Neural cell (in vitro differentiated cells): ENCODE data around the gene HORMAD2. TPM values are rescaled to one million over a fixed set of nuclear protein-coding genes. Genes with fewer than 3 reads are reported as not detected.

Experiments
- H2AFZ ChIP-seq: fragments of 200-600, 300-800 bp; sonication (generic), shearing (Covaris generic); 2 replicates; pipeline ENCODE4 v1.6.0; 2014; ENCODE audit warnings: low read depth, mild to moderate bottlenecking, antibody characterized with exemption, low read length, moderate library complexity
- H3F3A ChIP-seq: fragments of 200-600 bp; shearing (Covaris generic); 2 replicates; pipeline ENCODE4 v1.6.1; 2016; ENCODE audit warnings: mild to moderate bottlenecking, moderate library complexity, mixed read lengths, antibody characterized with exemption, low read length; ENCODE audit not compliant: insufficient read depth, poor library complexity, severe bottlenecking
- H3K27ac ChIP-seq: fragments of 200-600, 300-800 bp; sonication (generic), shearing (Covaris generic); 2 replicates; pipeline ENCODE4 v1.5.1; 2014; ENCODE audit warnings: mild to moderate bottlenecking, low read length, moderate library complexity
- H3K27me3 ChIP-seq: fragments of 300-800, 200-600 bp; sonication (generic), shearing (Covaris generic); 2 replicates; pipeline ENCODE4 v1.6.0; 2014; ENCODE audit warnings: mild to moderate bottlenecking, low read depth, low read length, moderate library complexity; ENCODE audit not compliant: insufficient read depth
- H3K36me3 ChIP-seq: fragments of 300-800, 200-600 bp; sonication (generic), shearing (Covaris generic); 2 replicates; pipeline ENCODE4 v1.5.1; 2014; ENCODE audit warnings: mild to moderate bottlenecking, antibody characterized with exemption, low read length, moderate library complexity; ENCODE audit not compliant: insufficient read depth
- H3K4me2 ChIP-seq: fragments of 300-800, 200-600 bp; sonication (generic), shearing (Covaris generic); 2 replicates; pipeline ENCODE4 v1.6.0; 2014; ENCODE audit warnings: mild to moderate bottlenecking, low read length
- H3K4me3 ChIP-seq: fragments of 300-800, 200-600 bp; sonication (generic), shearing (Covaris generic); 2 replicates; pipeline ENCODE4 v1.5.1; 2014; ENCODE audit warnings: mild to moderate bottlenecking, low read length, moderate library complexity
- H3K79me2 ChIP-seq: fragments of 200-600 bp; shearing (Covaris generic); replicated peaks from 2 replicates; pipeline ENCODE4 v1.6.0; 2014; ENCODE audit warnings: mild to moderate bottlenecking, low read length, moderate library complexity; ENCODE audit not compliant: insufficient read depth
- H3K9ac ChIP-seq: fragments of 300-800, 200-600 bp; sonication (generic), shearing (Covaris generic); 2 replicates; pipeline ENCODE4 v1.6.1; 2016; ENCODE audit warnings: mild to moderate bottlenecking, low read length, mixed read lengths
- H3K9me2 ChIP-seq: fragments of 200-600 bp; shearing (Covaris generic); 2 replicates; pipeline ENCODE4 v1.6.1; 2016; ENCODE audit warnings: mild to moderate bottlenecking, low read length, mixed read lengths; ENCODE audit not compliant: insufficient read depth
- H3K9me3 ChIP-seq: fragments of 200-600, 300-800 bp; sonication (generic), shearing (Covaris generic); 2 replicates; pipeline ENCODE4 v1.6.1; 2016; ENCODE audit warnings: mild to moderate bottlenecking, mixed run types, low read length, moderate library complexity, mixed read lengths
- H4K20me1 ChIP-seq: fragments of 200-600 bp; shearing (Covaris generic); 2 replicates; pipeline ENCODE4 v1.6.1; 2016; ENCODE audit warnings: mild to moderate bottlenecking, mixed run types; ENCODE audit not compliant: insufficient read depth
- CTCF ChIP-seq: fragments of 450-650 bp; IDR thresholded peaks from 2 replicates; pipeline ENCODE4 v1.5.1; 2014; ENCODE audit warnings: antibody characterized with exemption, mild to moderate bottlenecking, moderate library complexity; ENCODE audit not compliant: poor library complexity, severe bottlenecking
- EP300 ChIP-seq: fragments of 450-650 bp; conservative IDR thresholded peaks from 2 replicates; pipeline ENCODE4 v1.6.1; 2014; ENCODE audit warnings: antibody characterized with exemption, mild to moderate bottlenecking, moderate library complexity; ENCODE audit not compliant: poor library complexity, severe bottlenecking
- EZH2 ChIP-seq: fragments of 200-600, 300-800 bp; shearing (Covaris generic), sonication (generic); IDR thresholded peaks from 2 replicates; pipeline ENCODE4 v1.6.1; 2014; ENCODE audit warnings: antibody characterized with exemption, low read length, borderline replicate concordance, mild to moderate bottlenecking; ENCODE audit not compliant: insufficient read depth, poor library complexity, severe bottlenecking
- MXI1 ChIP-seq: fragments of 450-650 bp; conservative IDR thresholded peaks from 2 replicates; pipeline ENCODE4 v1.6.1; 2014; ENCODE audit warnings: antibody characterized with exemption, mild to moderate bottlenecking; ENCODE audit not compliant: poor library complexity, severe bottlenecking
- POLR2AphosphoS5 ChIP-seq: IDR thresholded peaks from 2 replicates; pipeline ENCODE4 v1.6.1; 2012
- RAD21 ChIP-seq: fragments of 450-650 bp; conservative IDR thresholded peaks from 2 replicates; pipeline ENCODE4 v1.6.1; 2014; ENCODE audit warnings: antibody characterized with exemption, mild to moderate bottlenecking, moderate library complexity
- SMC3 ChIP-seq: fragments of 450-650 bp; conservative IDR thresholded peaks from 2 replicates; pipeline ENCODE4 v1.6.1; 2014; ENCODE audit warnings: antibody characterized with exemption, mild to moderate bottlenecking, moderate library complexity; ENCODE audit not compliant: poor library complexity
- TAF1 ChIP-seq: IDR thresholded peaks from 2 replicates; pipeline ENCODE4 v1.6.1; 2012; ENCODE audit warnings: low read depth
- polyA plus RNA-seq: library from polyadenylated mRNA; depleted of rRNA; stranded (reverse); fragments of >200 nt; gene quantifications from 2 replicates; pipeline ENCODE4 v1.2.3, GENCODE V29; 2014
- TF ChIP-seq, protein P1 (sequence below): IDR thresholded peaks from 2 replicates; pipeline ENCODE4 v1.6.1; 2012; ENCODE audit warnings: borderline replicate concordance

The HORMAD2 gene
- polyA plus RNA-seq, 1 donor from 2014 or later, result 1.2 TPM

GRCh38 chr22:30041881-30042280 lies 38.4 kb upstream of the HORMAD2 start:
- H3K9me2 ChIP-seq, result no peaks in the 10 kb centered on the region
- no peak overlapping the region for H3K9ac ChIP-seq
- H3K27ac ChIP-seq, result no peak overlapping the region
- no peaks in the 10 kb centered on the region for H3K36me3 ChIP-seq
- H3K27me3 ChIP-seq, result no peaks in the 10 kb centered on the region
- no peaks in the 10 kb centered on the region for H3K79me2 ChIP-seq
- H3K4me3 ChIP-seq, result no peak overlapping the region
- H2AFZ ChIP-seq, result no peak overlapping the region
- no peaks in the 10 kb centered on the region for H4K20me1 ChIP-seq
- no peak overlapping the region for H3K4me2 ChIP-seq
- peaks cover 3% of the 10 kb centered on the region for H3K9me3 ChIP-seq
- no peak for TF ChIP-seq TAF1
- no peak for TF ChIP-seq POLR2AphosphoS5
- no peak for TF ChIP-seq CTCF
- TF ChIP-seq EZH2, result no peak
- TF ChIP-seq MXI1, result no peak
- no peak for TF ChIP-seq RAD21
- TF ChIP-seq EP300, result no peak
- TF ChIP-seq, protein P1, sequence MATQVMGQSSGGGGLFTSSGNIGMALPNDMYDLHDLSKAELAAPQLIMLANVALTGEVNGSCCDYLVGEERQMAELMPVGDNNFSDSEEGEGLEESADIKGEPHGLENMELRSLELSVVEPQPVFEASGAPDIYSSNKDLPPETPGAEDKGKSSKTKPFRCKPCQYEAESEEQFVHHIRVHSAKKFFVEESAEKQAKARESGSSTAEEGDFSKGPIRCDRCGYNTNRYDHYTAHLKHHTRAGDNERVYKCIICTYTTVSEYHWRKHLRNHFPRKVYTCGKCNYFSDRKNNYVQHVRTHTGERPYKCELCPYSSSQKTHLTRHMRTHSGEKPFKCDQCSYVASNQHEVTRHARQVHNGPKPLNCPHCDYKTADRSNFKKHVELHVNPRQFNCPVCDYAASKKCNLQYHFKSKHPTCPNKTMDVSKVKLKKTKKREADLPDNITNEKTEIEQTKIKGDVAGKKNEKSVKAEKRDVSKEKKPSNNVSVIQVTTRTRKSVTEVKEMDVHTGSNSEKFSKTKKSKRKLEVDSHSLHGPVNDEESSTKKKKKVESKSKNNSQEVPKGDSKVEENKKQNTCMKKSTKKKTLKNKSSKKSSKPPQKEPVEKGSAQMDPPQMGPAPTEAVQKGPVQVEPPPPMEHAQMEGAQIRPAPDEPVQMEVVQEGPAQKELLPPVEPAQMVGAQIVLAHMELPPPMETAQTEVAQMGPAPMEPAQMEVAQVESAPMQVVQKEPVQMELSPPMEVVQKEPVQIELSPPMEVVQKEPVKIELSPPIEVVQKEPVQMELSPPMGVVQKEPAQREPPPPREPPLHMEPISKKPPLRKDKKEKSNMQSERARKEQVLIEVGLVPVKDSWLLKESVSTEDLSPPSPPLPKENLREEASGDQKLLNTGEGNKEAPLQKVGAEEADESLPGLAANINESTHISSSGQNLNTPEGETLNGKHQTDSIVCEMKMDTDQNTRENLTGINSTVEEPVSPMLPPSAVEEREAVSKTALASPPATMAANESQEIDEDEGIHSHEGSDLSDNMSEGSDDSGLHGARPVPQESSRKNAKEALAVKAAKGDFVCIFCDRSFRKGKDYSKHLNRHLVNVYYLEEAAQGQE, result no peak
- TF ChIP-seq SMC3, result no peak
- H3F3A ChIP-seq, result no peaks in the 10 kb centered on the region

DNA sequence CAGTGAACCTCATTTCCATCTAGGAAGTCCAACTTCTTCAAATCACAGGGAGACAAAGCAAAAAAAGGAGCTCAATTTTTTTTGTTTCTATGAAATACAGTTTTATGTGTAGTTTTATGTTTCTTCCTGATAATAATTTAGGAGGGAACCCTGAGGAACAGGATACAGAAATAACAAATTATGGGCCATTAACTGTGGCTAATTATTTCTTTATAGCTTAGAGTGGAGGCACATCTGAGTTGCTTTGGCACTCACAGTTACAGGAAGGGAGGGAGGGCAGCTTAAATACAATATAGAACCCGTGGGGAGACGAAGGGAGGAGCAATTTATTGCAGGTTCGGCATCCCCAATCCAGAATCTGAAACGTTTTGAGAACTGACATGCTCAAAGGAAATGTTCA lies 37.1 kb upstream of the HORMAD2 start:
- Histone ChIP-seq H3K9me2 (no peaks in the 10 kb centered on the region), H3K9ac (no peak overlapping the region), H3K4me3 (no peak overlapping the region), H3K36me3 (no peaks in the 10 kb centered on the region), H3K27me3 (no peaks in the 10 kb centered on the region), H2AFZ (no peak overlapping the region), H3F3A (no peaks in the 10 kb centered on the region), H4K20me1 (no peaks in the 10 kb centered on the region), H3K9me3 (peaks cover 3% of the 10 kb centered on the region), H3K79me2 (no peaks in the 10 kb centered on the region), H3K27ac (no peak overlapping the region), H3K4me2 (no peak overlapping the region)
- TF ChIP-seq TAF1 (no peak), EP300 (no peak), EZH2 (no peak), MXI1 (no peak), POLR2AphosphoS5 (no peak), CTCF (no peak), RAD21 (no peak), SMC3 (no peak)
- TF ChIP-seq, protein P1, result no peak
